IMR-90 (cell line): ENCODE data around the gene ZNF175. TPM values are rescaled to one million over a fixed set of nuclear protein-coding genes. Genes with fewer than 3 reads are reported as not detected.

Experiments
- ATAC-seq: fragments of 200-7000 bp; cut with Tn5 transposase; 2 replicates; pipeline ENCODE4 v1.9.1; 2020; ENCODE audit warnings: low read depth, mild to moderate bottlenecking, moderate library complexity
- BruUV-seq: library from RNA; stranded (reverse); fragments of 400-500 nt; replicated peaks from 2 replicates; lab custom pipeline; 2021; lab: Mats Ljungman, UMichigan
- CTCF ChIA-PET: fragments of 300-600 bp; formaldehyde crosslinking; extraction: SDS; loops from one replicate; lab custom pipeline; 2021; ENCODE audit warnings: antibody characterized with exemption; lab: Yijun Ruan, JAX
- POLR2A ChIA-PET: fragments of 300-600 bp; sonication (Branson Sonifier 250); formaldehyde crosslinking; loops from one replicate; lab custom pipeline; 2022; ENCODE audit warnings: antibody characterized with exemption; ENCODE audit not compliant: unreplicated experiment; lab: Charles Lee
- DNase-seq: peaks from one replicate; pipeline ENCODE4 v3.0.0; 2013
- H2AFZ ChIP-seq: replicated peaks from 2 replicates; pipeline ENCODE3; 2013; ENCODE audit warnings: low read length, mild to moderate bottlenecking; ENCODE audit not compliant: poor library complexity
- H2AK5ac ChIP-seq: 2 replicates; pipeline ENCODE4 v1.6.1; 2013; ENCODE audit warnings: low read depth, low read length, inconsistent platforms
- H2AK9ac ChIP-seq: replicated peaks from 2 replicates; pipeline ENCODE3; 2013; ENCODE audit warnings: mild to moderate bottlenecking, low read depth, low read length, moderate library complexity; ENCODE audit not compliant: poor library complexity
- H2BK120ac ChIP-seq: 2 replicates; pipeline ENCODE4 v1.6.1; 2013; ENCODE audit warnings: low read depth, low read length, inconsistent platforms
- H2BK15ac ChIP-seq: 3 replicates; pipeline ENCODE4 v1.6.1; 2013; ENCODE audit warnings: low read depth, low read length, inconsistent platforms
- H2BK20ac ChIP-seq: 2 replicates; pipeline ENCODE4 v1.6.1; 2013; ENCODE audit warnings: low read depth, mild to moderate bottlenecking, inconsistent platforms, low read length, moderate library complexity
- H2BK5ac ChIP-seq: 2 replicates; pipeline ENCODE4 v1.6.1; 2013; ENCODE audit warnings: mild to moderate bottlenecking, low read depth, low read length, inconsistent platforms; ENCODE audit not compliant: poor library complexity, severe bottlenecking
- H3K14ac ChIP-seq: replicated peaks from 2 replicates; pipeline ENCODE4 v1.6.1; 2013; ENCODE audit warnings: low read depth, low read length, inconsistent platforms
- H3K18ac ChIP-seq: 2 replicates; pipeline ENCODE4 v1.6.1; 2013; ENCODE audit warnings: low read depth, low read length, control low read depth
- H3K23ac ChIP-seq: 2 replicates; pipeline ENCODE4 v1.6.1; 2013; ENCODE audit warnings: low read depth, low read length, inconsistent platforms
- H3K27ac ChIP-seq: 2 replicates; pipeline ENCODE4 v1.5.1; 2013; ENCODE audit warnings: mild to moderate bottlenecking, control low read depth, low read length; ENCODE audit not compliant: insufficient read depth
- H3K27me3 ChIP-seq: 2 replicates; pipeline ENCODE4 v1.6.1; 2013; ENCODE audit warnings: low read length; ENCODE audit not compliant: control insufficient read depth, insufficient read depth
- H3K36me3 ChIP-seq: 2 replicates; pipeline ENCODE4 v1.6.1; 2013; ENCODE audit warnings: low read length, mixed read lengths; ENCODE audit not compliant: control insufficient read depth, insufficient read depth
- H3K4ac ChIP-seq: 2 replicates; pipeline ENCODE4 v1.6.1; 2013; ENCODE audit warnings: low read depth, low read length, inconsistent platforms
- H3K4me1 ChIP-seq: 2 replicates; pipeline ENCODE4 v1.6.1; 2013; ENCODE audit warnings: low read length, mixed read lengths; ENCODE audit not compliant: control insufficient read depth, insufficient read depth
- H3K4me2 ChIP-seq: 2 replicates; pipeline ENCODE4 v1.6.1; 2013; ENCODE audit warnings: low read depth, mild to moderate bottlenecking, control low read depth, low read length, moderate library complexity
- H3K4me3 ChIP-seq: 2 replicates; pipeline ENCODE4 v1.5.1; 2013; ENCODE audit warnings: low read depth, mild to moderate bottlenecking, control low read depth, low read length, moderate library complexity; ENCODE audit not compliant: insufficient read depth
- H3K56ac ChIP-seq: 2 replicates; pipeline ENCODE4 v1.6.1; 2013; ENCODE audit warnings: low read length, inconsistent platforms; ENCODE audit not compliant: insufficient read depth; ENCODE audit errors: extremely low read depth
- H3K79me1 ChIP-seq, 2 experiments: 2 replicates each; pipeline ENCODE4 v1.6.1; 2013; ENCODE audit warnings: low read length in 2 of 2, inconsistent platforms in 1 of 2, low read depth in 1 of 2
- H3K9ac ChIP-seq: 2 replicates; pipeline ENCODE4 v1.6.1; 2013; ENCODE audit warnings: low read depth, low read length, control low read depth
- H3K9me1 ChIP-seq: 2 replicates; pipeline ENCODE4 v1.6.1; 2013; ENCODE audit warnings: low read length, inconsistent platforms; ENCODE audit not compliant: insufficient read depth
- H3K9me3 ChIP-seq: 2 replicates; pipeline ENCODE4 v1.6.1; 2013; ENCODE audit warnings: low read length; ENCODE audit not compliant: control insufficient read depth, insufficient read depth
- H4K20me1 ChIP-seq: 2 replicates; pipeline ENCODE4 v1.6.1; 2013; ENCODE audit warnings: low read length, inconsistent platforms; ENCODE audit not compliant: insufficient read depth
- H4K5ac ChIP-seq: 2 replicates; pipeline ENCODE4 v1.6.1; 2013; ENCODE audit warnings: mild to moderate bottlenecking, low read depth, low read length, control low read depth
- H4K8ac ChIP-seq, 2 experiments: 2 replicates each; pipeline ENCODE4 v1.6.1; 2013; ENCODE audit warnings: low read depth in 2 of 2, low read length in 2 of 2, control low read depth in 1 of 2, inconsistent platforms in 1 of 2
- H4K91ac ChIP-seq: 2 replicates; pipeline ENCODE4 v1.6.1; 2013; ENCODE audit warnings: low read depth, low read length, inconsistent platforms; ENCODE audit not compliant: insufficient read depth
- BHLHE40 ChIP-seq: fragments of 150-350 bp; IDR thresholded peaks from 2 replicates; pipeline ENCODE4 v1.6.1; 2016; ENCODE audit warnings: mild to moderate bottlenecking, low read depth, low read length
- CEBPB ChIP-seq: IDR thresholded peaks from 2 replicates; pipeline ENCODE4 v1.6.1; 2012; ENCODE audit warnings: low read depth, low read length, improper control_type of control experiment
- CHD1 ChIP-seq: IDR thresholded peaks from 2 replicates; pipeline ENCODE4 v1.6.1; 2012; ENCODE audit warnings: low read depth, low read length, improper control_type of control experiment
- CTCF ChIP-seq: conservative IDR thresholded peaks from 2 replicates; pipeline ENCODE4 v1.5.1; 2012; ENCODE audit warnings: mild to moderate bottlenecking, low read depth, low read length, improper control_type of control experiment
- ELK1 ChIP-seq: fragments of 150-350 bp; IDR thresholded peaks from 2 replicates; pipeline ENCODE4 v1.6.1; 2016; ENCODE audit warnings: low read depth, mild to moderate bottlenecking, low read length, moderate library complexity, borderline replicate concordance
- FOS ChIP-seq: fragments of 150-350 bp; IDR thresholded peaks from 2 replicates; pipeline ENCODE4 v1.6.1; 2016; ENCODE audit warnings: low read depth, low read length
- MAFK ChIP-seq: IDR thresholded peaks from 2 replicates; pipeline ENCODE4 v1.6.1; 2012; ENCODE audit warnings: low read depth, low read length, improper control_type of control experiment
- MAZ ChIP-seq: IDR thresholded peaks from 2 replicates; pipeline ENCODE4 v1.6.1; 2012; ENCODE audit warnings: low read depth, mild to moderate bottlenecking, low read length, improper control_type of control experiment, moderate library complexity, borderline replicate concordance
- MXI1 ChIP-seq: IDR thresholded peaks from 2 replicates; pipeline ENCODE4 v1.6.1; 2012; ENCODE audit warnings: low read depth, mild to moderate bottlenecking, low read length, moderate library complexity, borderline replicate concordance
- NFE2L2 ChIP-seq: fragments of 150-350 bp; IDR thresholded peaks from 2 replicates; pipeline ENCODE4 v1.6.1; 2016; ENCODE audit warnings: low read depth, mild to moderate bottlenecking, low read length
- POLR2A ChIP-seq: IDR thresholded peaks from 2 replicates; pipeline ENCODE4 v1.6.1; 2012; ENCODE audit warnings: mild to moderate bottlenecking, low read depth, low read length
- RAD21 ChIP-seq: IDR thresholded peaks from 2 replicates; pipeline ENCODE4 v1.6.1; 2012; ENCODE audit warnings: low read length, improper control_type of control experiment
- RCOR1 ChIP-seq: IDR thresholded peaks from 2 replicates; pipeline ENCODE4 v1.6.1; 2012; ENCODE audit warnings: mild to moderate bottlenecking, low read length, improper control_type of control experiment; ENCODE audit not compliant: insufficient replicate concordance
- RFX5 ChIP-seq: IDR thresholded peaks from 2 replicates; pipeline ENCODE4 v1.8.0; 2012; ENCODE audit warnings: low read depth, mild to moderate bottlenecking, low read length, moderate library complexity
- SMC3 ChIP-seq: fragments of 150-350 bp; IDR thresholded peaks from 2 replicates; pipeline ENCODE4 v1.6.1; 2016; ENCODE audit warnings: low read depth, mild to moderate bottlenecking, antibody characterized with exemption, low read length, moderate library complexity
- USF2 ChIP-seq: fragments of 150-350 bp; IDR thresholded peaks from 2 replicates; pipeline ENCODE4 v1.6.1; 2017; ENCODE audit warnings: mild to moderate bottlenecking, antibody characterized with exemption, low read length, low read depth
- WGBS, 2 experiments: methylation state at CpG; one replicate each; pipeline versions ENCODE4 v1.1.5 to v1.1.7; 2013; ENCODE audit warnings: missing lambda C conversion rate in 2 of 2; ENCODE audit not compliant: insufficient read length in 1 of 2; ENCODE audit errors: extremely low coverage in 2 of 2; 5-methylcytosine and 5-hydroxymethylcytosine counted together
- dilution Hi-C: fragments of 300-500 bp; cut with HindIII; formaldehyde crosslinking; loops from one replicate; pipeline ENCODE4 v1.14.3; 2018; ENCODE audit warnings: low sequenced_read_pairs; ENCODE audit not compliant: unreplicated experiment
- in situ Hi-C: fragments of 300-500 bp; cut with MboI; formaldehyde crosslinking; loops from 3 replicates; pipeline ENCODE4 v1.14.3; 2019; ENCODE audit warnings: low sequenced_read_pairs, inconsistent platforms, mixed read lengths
- intact Hi-C: fragments of 100-400 bp; cut with micrococcal nuclease; formaldehyde crosslinking; loops from 2 replicates; pipeline ENCODE4 v1.10.0; 2022
- polyA plus RNA-seq, 3 experiments: library from polyadenylated mRNA; depleted of rRNA; stranded (reverse); fragments of >200 nt; gene quantifications; 2 replicates each; pipeline ENCODE4 v1.2.3, GENCODE V29; 2012; ENCODE audit warnings: low replicate concordance in 1 of 3
- total RNA-seq: library from RNA; depleted of rRNA; stranded (reverse); fragments of >200 nt; gene quantifications from 2 replicates; pipeline ENCODE4 v1.2.3, GENCODE V29; 2012

Gene ZNF175
- total and polyA plus RNA-seq, 2 of the 4 experiments (the other 2 are of a cell fraction), result 3.6 to 8.4 TPM

GRCh38 chr19:51607920-51608562 is 37.0 kb downstream of the ZNF175 start:
- Histone ChIP-seq H4K8ac (no peak overlapping the region), H2AFZ (no peak overlapping the region), H3K4ac (no peak overlapping the region), H2AK9ac (no peak overlapping the region), H3K27ac (no peak overlapping the region), H3K36me3 (no peaks in the 10 kb centered on the region), H3K27me3 (no peaks in the 10 kb centered on the region), H4K20me1 (no peaks in the 10 kb centered on the region), H3K23ac (no peak overlapping the region), H3K9ac (no peak overlapping the region), H4K91ac (no peak overlapping the region), H3K4me3 (no peak overlapping the region), H3K14ac (no peak overlapping the region), H2BK5ac (no peak overlapping the region), H3K79me1 (no peaks in the 10 kb centered on the region), H2BK120ac (no peak overlapping the region), H3K56ac (no peak overlapping the region), H3K9me1 (no peaks in the 10 kb centered on the region), H3K4me1 (no peaks in the 10 kb centered on the region), H2BK15ac (no peak overlapping the region), H3K9me3 (no peaks in the 10 kb centered on the region), H3K4me2 (no peak overlapping the region), H2BK20ac (no peak overlapping the region), H3K18ac (no peak overlapping the region), H4K5ac (no peak overlapping the region), H2AK5ac (no peak overlapping the region)
- dilution Hi-C loops (no loop called here), intact Hi-C loops (loop anchor here (1.0 kb wide), 3 partner anchors 49 to 170 kb away; no protein-coding TSS in a partner anchor), in situ Hi-C loops (no loop called here)
- no TSS peak for BruUV-seq
- ChIA-PET POLR2A (no interaction called here), CTCF (interaction anchor here (0.6 to 1.2 kb wide), 2 partner anchors 49 to 71 kb away, joined by 3 to 4 read pairs; no protein-coding TSS in a partner anchor)
- 100% methylated on average over 1 of the region's 13 CpGs; no CpG with 5 or more reads in 1 of the 2 experiments for WGBS, 2 experiments
- TF ChIP-seq NFE2L2 (no peak), RCOR1 (peak; percentile 54), RFX5 (no peak), MXI1 (peak; percentile 72; the same call in 1 of the 2 replicates), POLR2A (no peak), FOS (no peak), CHD1 (no peak), RAD21 (peak; percentile 47), BHLHE40 (no peak), CEBPB (no peak), SMC3 (peak; percentile 78), MAZ (no peak), USF2 (no peak), ELK1 (no peak), MAFK (no peak), CTCF (peak; percentile 76)
- peak; percentile 70 for DNase-seq
- ATAC-seq, result peak; percentile 94
